GM12801 (cell line): Measurements from ENCODE around the gene LRFN4.

Experiments
- TF ChIP-seq, protein P1 (sequence below): IDR thresholded peaks from one replicate; pipeline ENCODE4 v1.5.1; 2011; ENCODE audit warnings: control low read depth; ENCODE audit not compliant: insufficient read length; ENCODE audit errors: extremely low read depth

LRFN4 gene

DNA sequence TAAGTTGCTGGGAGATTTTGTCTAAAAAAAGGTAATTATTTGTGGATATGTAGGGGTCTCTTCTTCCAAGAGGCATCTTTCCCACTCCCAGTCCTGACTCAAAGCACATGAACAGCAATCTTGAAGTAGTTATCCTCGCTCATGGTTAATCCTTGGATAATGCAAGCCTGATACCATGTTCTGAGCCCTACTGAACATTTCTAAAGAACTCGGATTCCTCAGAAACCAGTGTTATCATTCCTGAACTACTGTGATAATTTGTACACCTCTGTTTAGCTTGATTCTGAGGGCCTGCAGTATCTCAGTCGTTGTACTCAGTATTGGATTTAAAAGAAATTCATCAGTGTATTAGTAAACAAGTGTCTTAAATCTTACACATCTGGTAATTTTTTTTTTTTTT is 36.0 kb upstream of the LRFN4 start:
- TF ChIP-seq, protein P1, sequence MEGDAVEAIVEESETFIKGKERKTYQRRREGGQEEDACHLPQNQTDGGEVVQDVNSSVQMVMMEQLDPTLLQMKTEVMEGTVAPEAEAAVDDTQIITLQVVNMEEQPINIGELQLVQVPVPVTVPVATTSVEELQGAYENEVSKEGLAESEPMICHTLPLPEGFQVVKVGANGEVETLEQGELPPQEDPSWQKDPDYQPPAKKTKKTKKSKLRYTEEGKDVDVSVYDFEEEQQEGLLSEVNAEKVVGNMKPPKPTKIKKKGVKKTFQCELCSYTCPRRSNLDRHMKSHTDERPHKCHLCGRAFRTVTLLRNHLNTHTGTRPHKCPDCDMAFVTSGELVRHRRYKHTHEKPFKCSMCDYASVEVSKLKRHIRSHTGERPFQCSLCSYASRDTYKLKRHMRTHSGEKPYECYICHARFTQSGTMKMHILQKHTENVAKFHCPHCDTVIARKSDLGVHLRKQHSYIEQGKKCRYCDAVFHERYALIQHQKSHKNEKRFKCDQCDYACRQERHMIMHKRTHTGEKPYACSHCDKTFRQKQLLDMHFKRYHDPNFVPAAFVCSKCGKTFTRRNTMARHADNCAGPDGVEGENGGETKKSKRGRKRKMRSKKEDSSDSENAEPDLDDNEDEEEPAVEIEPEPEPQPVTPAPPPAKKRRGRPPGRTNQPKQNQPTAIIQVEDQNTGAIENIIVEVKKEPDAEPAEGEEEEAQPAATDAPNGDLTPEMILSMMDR = no peak

DNA sequence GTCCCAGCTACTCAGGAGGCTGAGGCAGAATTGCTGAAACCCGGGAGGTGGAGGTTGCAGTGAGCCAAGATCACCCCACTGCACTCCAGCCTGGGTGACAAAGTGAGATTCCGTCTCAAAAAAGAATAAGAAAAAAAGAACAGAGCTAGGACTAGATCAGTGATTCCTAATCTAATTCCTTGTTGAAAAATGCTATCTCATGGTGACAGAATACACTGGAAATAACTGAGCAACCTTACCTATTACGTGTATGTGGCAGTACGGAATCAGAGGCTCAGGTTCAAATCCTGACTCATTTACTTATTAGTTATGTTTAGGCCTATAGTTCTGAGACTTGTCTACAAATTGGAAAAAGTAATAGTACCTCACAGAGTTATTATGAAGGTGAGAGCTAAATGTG is 33.2 kb upstream of the LRFN4 start:
- TF ChIP-seq, protein P1 = no peak

DNA sequence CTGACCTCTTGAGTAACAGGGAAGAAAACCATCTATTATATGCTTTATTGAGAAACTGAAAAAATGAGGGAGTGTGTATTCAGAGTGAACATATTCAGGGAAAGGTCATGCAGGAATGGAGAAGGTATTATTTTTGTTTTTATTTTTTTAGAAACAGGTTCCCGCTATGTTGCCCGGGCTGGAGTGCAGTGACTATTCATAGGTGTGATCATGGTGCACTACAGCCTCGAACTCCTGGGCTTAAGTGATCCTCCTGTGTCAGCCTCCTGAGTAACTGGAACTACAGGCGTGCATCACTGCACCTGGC is 22.4 kb upstream of the LRFN4 start:
- TF ChIP-seq, protein P1 = no peak

DNA sequence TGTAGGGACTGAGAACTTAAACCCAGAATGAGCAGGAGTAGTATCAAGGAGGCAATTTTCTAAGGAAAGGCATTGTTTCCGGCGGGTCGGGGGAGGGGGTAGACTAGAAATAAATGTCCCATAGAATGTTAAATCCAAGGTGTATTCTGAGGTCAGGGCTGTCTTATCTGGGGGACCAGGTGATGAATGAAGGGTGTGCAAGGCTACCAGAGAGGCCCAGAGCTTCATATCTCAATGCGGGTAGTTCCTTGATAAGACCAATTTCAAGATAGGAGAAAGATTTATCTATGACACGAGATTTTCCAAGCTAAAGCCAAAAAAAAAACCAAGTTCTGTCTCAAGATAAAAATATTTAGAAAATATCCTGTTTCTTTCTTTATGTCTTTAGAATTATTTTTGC is 21.9 kb upstream of the LRFN4 start:
- TF ChIP-seq, protein P1 = no peak

DNA sequence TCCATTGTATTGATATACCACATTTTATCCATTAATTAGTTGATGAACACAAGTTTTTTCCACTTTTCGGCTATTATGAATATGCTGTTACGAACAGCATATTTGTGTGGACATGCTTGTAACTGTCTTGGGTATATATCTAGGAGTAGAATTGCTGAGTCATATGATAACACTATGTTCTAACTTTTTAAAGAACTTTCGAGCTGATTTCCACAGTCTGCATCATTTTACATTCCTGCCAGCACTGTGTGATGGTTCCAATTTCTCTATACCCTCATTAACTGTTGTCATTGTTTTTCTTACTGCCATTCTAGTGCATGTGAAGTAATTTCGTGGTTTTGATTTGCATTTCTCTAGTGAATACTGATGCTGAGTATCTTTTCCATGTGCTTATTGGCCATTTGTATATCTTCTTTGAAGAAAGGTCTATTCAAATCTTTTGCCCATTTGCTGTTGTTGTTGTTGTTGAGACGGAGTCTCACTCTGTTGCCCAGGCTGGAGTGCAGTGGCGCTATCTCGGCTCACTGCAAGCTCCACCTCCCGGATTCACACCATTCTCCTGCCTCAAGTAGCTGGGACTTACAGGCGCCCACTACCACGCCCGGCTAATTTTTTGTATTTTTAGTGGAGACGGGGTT is 21.0 kb upstream of the LRFN4 start:
- TF ChIP-seq, protein P1 = no peak

DNA sequence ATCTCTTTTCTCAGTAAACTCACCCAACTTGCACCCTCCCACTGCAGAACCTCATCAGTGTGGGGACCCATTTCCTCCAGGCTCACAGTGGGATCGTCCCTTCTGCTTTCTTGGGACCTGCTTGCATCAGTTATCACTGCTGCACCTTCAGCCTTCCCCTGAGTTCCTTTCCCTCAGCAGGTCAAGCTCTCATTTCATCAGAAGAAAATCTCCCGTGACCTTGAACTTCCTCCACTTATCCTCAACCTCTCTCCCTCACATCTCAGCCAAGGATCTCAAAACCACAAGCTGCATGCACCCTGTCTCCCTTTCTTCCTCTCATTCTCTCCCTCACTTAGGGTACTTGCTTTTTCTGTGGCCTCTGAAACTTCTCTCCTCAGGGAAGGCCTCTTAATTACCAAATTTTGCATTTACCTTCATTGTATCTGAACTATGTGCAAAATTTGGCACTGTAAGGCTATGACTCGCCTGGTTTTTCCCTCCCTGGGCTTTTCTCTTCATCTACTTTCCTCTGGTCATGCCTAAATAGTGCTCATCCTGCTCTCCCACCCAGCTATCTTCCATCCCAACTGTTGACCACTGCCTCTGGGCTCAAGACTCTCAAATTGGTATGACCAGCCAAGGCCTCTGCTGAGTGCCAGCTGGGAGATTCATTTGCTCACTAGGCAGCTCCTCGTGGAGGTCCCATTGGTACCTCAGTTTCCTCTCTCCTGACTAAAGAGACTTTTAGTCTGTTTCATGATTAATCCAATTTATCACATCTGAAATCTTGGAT is 16.4 kb upstream of the LRFN4 start:
- TF ChIP-seq, protein P1 = no peak

DNA sequence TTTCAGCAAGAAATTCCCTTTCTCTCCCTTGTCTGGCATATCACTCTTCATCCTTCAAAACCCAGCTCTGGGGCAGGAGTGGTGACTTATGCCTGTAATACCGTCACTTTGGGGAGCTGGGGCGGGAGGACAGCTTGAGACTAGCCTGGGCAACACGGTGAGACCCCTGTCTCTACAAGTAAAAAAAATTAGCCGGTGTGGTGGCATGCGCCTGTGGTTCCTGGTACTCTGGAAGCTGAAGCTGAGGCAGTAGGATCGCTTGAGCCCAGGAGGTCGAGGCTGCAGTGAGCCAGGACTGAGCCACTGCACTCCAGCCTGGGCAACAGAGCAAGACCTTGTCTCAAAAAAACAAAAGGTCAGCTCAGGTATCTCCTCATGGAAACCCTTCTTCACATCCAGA is 15.0 kb upstream of the LRFN4 start:
- TF ChIP-seq, protein P1 = no peak
